ENCODE data around the gene MGRN1.
"Not testable (repeated sequence)": the region's sequence is repeated elsewhere in the genome, so short reads cannot be mapped to it uniquely, and the experiment has no call there.

The MGRN1 gene

GRCh38 chr16:4736546-4736945 lies 111.9 kb downstream of the MGRN1 start:
- in situ Hi-C loops (cut with MboI; ENCODE audit: low sequenced_read_pairs, unreplicated experiment): no loop called here
- TF ChIP-seq CTCF (IDR thresholded peaks at IDR 0.05; ENCODE audit: borderline replicate concordance, control extremely low read depth, extremely low read depth, insufficient read depth, missing control alignments): no peak
- no peak for DNase-seq (ENCODE audit: low spot score)

GRCh38 chr16:4737545-4737944 lies 112.9 kb downstream of the MGRN1 start:
- in situ Hi-C loops (cut with MboI; ENCODE audit: low sequenced_read_pairs, unreplicated experiment): no loop called here
- no peak for DNase-seq (ENCODE audit: low spot score)
- no peak for TF ChIP-seq CTCF (IDR thresholded peaks at IDR 0.05; ENCODE audit: borderline replicate concordance, control extremely low read depth, extremely low read depth, insufficient read depth, missing control alignments)

- DNase-seq (ENCODE audit: low spot score); in situ Hi-C loops (cut with MboI; ENCODE audit: low sequenced_read_pairs, unreplicated experiment): not testable (repeated sequence)
These were observed 113.7 kb downstream of the MGRN1 start for GRCh38 chr16:4738370-4738769.

Data from GM13976 (cell line).